HEK293 (cell line): ENCODE results near the gene GAL3ST1.

Source experiments
- BCL11A ChIP-seq: fragments of 450-650 bp; formaldehyde crosslinking; IDR thresholded peaks from 2 replicates; pipeline ENCODE4 v1.5.1; 2016; ENCODE audit warnings: low read depth, missing biosample characterization, missing genetic modification characterization
- FEZF1 ChIP-seq: fragments of 450-650 bp; formaldehyde crosslinking; IDR thresholded peaks from 2 replicates; pipeline ENCODE4 v1.5.1; 2016; ENCODE audit warnings: missing biosample characterization, missing genetic modification characterization
- HOXD13 ChIP-seq: sonication (generic); formaldehyde crosslinking; IDR thresholded peaks from 2 replicates; pipeline ENCODE4 v1.8.0; 2022; ENCODE audit warnings: missing genetic modification reagents, borderline replicate concordance
- MEIS1 ChIP-seq: sonication (generic); formaldehyde crosslinking; IDR thresholded peaks from 2 replicates; pipeline ENCODE4 v1.8.1; 2022; ENCODE audit warnings: missing genetic modification reagents, mild to moderate bottlenecking, borderline replicate concordance
- MZF1 ChIP-seq: fragments of 450-650 bp; formaldehyde crosslinking; IDR thresholded peaks from 2 replicates; pipeline ENCODE4 v1.5.1; 2017; ENCODE audit warnings: missing biosample characterization, missing genetic modification characterization, borderline replicate concordance
- PRDM1 ChIP-seq: fragments of 450-650 bp; formaldehyde crosslinking; IDR thresholded peaks from 2 replicates; pipeline ENCODE4; 2016; ENCODE audit warnings: missing biosample characterization, missing genetic modification characterization
- RBAK ChIP-seq: fragments of 450-650 bp; formaldehyde crosslinking; IDR thresholded peaks from 2 replicates; pipeline ENCODE4 v1.5.1; 2016; ENCODE audit warnings: missing biosample characterization, missing genetic modification characterization
- TRIM28 ChIP-seq: IDR thresholded peaks from 2 replicates; pipeline ENCODE4 v1.6.1; 2011; ENCODE audit warnings: low read length, control low read depth, borderline replicate concordance
- ZBTB1 ChIP-seq: fragments of 450-650 bp; formaldehyde crosslinking; IDR thresholded peaks from 2 replicates; pipeline ENCODE4 v1.5.1; 2016; ENCODE audit warnings: missing biosample characterization, missing genetic modification characterization
- ZBTB17 ChIP-seq: fragments of 450-650 bp; formaldehyde crosslinking; IDR thresholded peaks from 2 replicates; pipeline ENCODE4 v1.5.1; 2016; ENCODE audit warnings: missing biosample characterization, missing genetic modification characterization
- ZBTB48 ChIP-seq: fragments of 450-650 bp; formaldehyde crosslinking; IDR thresholded peaks from 2 replicates; pipeline ENCODE4 v1.5.1; 2016; ENCODE audit warnings: missing biosample characterization, missing genetic modification characterization
- ZEB2 ChIP-seq: fragments of 450-650 bp; formaldehyde crosslinking; IDR thresholded peaks from 2 replicates; pipeline ENCODE4 v1.5.1; 2016; ENCODE audit warnings: missing biosample characterization, missing genetic modification characterization
- ZFHX2 ChIP-seq: fragments of 450-650 bp; formaldehyde crosslinking; conservative IDR thresholded peaks from 2 replicates; pipeline ENCODE4 v1.5.1; 2016; ENCODE audit warnings: missing biosample characterization, missing genetic modification characterization
- ZNF121 ChIP-seq: fragments of 450-650 bp; formaldehyde crosslinking; IDR thresholded peaks from 2 replicates; pipeline ENCODE4 v1.5.1; 2016; ENCODE audit warnings: missing biosample characterization, missing genetic modification characterization
- ZNF2 ChIP-seq: fragments of 450-650 bp; formaldehyde crosslinking; IDR thresholded peaks from 2 replicates; pipeline ENCODE4 v1.5.1; 2016; ENCODE audit warnings: missing biosample characterization, missing genetic modification characterization
- ZNF221 ChIP-seq: fragments of 450-650 bp; formaldehyde crosslinking; IDR thresholded peaks from 2 replicates; pipeline ENCODE4 v1.5.1; 2017; ENCODE audit warnings: missing biosample characterization, missing genetic modification characterization, borderline replicate concordance
- ZNF239 ChIP-seq: fragments of 450-650 bp; formaldehyde crosslinking; IDR thresholded peaks from 2 replicates; pipeline ENCODE4 v1.5.1; 2016; ENCODE audit warnings: missing biosample characterization, missing genetic modification characterization
- ZNF335 ChIP-seq: fragments of 450-650 bp; formaldehyde crosslinking; conservative IDR thresholded peaks from 2 replicates; pipeline ENCODE4 v1.5.1; 2016; ENCODE audit warnings: missing biosample characterization, missing genetic modification characterization
- ZNF350 ChIP-seq: fragments of 450-650 bp; formaldehyde crosslinking; IDR thresholded peaks from 2 replicates; pipeline ENCODE4 v1.5.0; 2017; ENCODE audit warnings: missing biosample characterization, mild to moderate bottlenecking, missing genetic modification characterization
- ZNF37A ChIP-seq: fragments of 450-650 bp; IDR thresholded peaks from 2 replicates; pipeline ENCODE4 v1.5.1; 2018; ENCODE audit warnings: missing biosample characterization, missing genetic modification characterization
- ZNF416 ChIP-seq: fragments of 450-650 bp; formaldehyde crosslinking; IDR thresholded peaks from 2 replicates; pipeline ENCODE4 v1.5.1; 2016; ENCODE audit warnings: missing biosample characterization, missing genetic modification characterization
- ZNF544 ChIP-seq: fragments of 450-650 bp; formaldehyde crosslinking; IDR thresholded peaks from 2 replicates; pipeline ENCODE4 v1.5.0; 2017; ENCODE audit warnings: missing biosample characterization, missing genetic modification characterization
- ZNF571 ChIP-seq: fragments of 450-650 bp; formaldehyde crosslinking; IDR thresholded peaks from 2 replicates; pipeline ENCODE4 v1.5.0; 2017; ENCODE audit warnings: missing biosample characterization, missing genetic modification characterization
- ZNF610 ChIP-seq: fragments of 450-650 bp; formaldehyde crosslinking; IDR thresholded peaks from 2 replicates; pipeline ENCODE4 v1.5.1; 2016; ENCODE audit warnings: missing biosample characterization, missing genetic modification characterization, borderline replicate concordance
- ZNF629 ChIP-seq: fragments of 450-650 bp; formaldehyde crosslinking; IDR thresholded peaks from 2 replicates; pipeline ENCODE4 v1.5.1; 2017; ENCODE audit warnings: missing biosample characterization, missing genetic modification characterization
- ZNF830 ChIP-seq: fragments of 450-650 bp; IDR thresholded peaks from 2 replicates; pipeline ENCODE4 v1.5.0; 2018; ENCODE audit warnings: missing biosample characterization, missing genetic modification characterization, low read depth, mild to moderate bottlenecking, moderate library complexity
- ZNF837 ChIP-seq: fragments of 450-650 bp; formaldehyde crosslinking; IDR thresholded peaks from 2 replicates; pipeline ENCODE4 v1.5.1; 2016; ENCODE audit warnings: missing biosample characterization, missing genetic modification characterization
- ZSCAN23 ChIP-seq: fragments of 450-650 bp; formaldehyde crosslinking; IDR thresholded peaks from 2 replicates; pipeline ENCODE4 v1.5.1; 2016; ENCODE audit warnings: missing biosample characterization, missing genetic modification characterization
- ZSCAN30 ChIP-seq: fragments of 450-650 bp; IDR thresholded peaks from 2 replicates; pipeline ENCODE4 v1.5.1; 2018; ENCODE audit warnings: missing biosample characterization, mild to moderate bottlenecking, missing genetic modification characterization, moderate library complexity
- ZXDB ChIP-seq: fragments of 450-650 bp; formaldehyde crosslinking; IDR thresholded peaks from 2 replicates; pipeline ENCODE4 v1.5.1; 2016; ENCODE audit warnings: missing biosample characterization, missing genetic modification characterization
- TF ChIP-seq, protein P1 (sequence below): fragments of 450-650 bp; formaldehyde crosslinking; IDR thresholded peaks from 2 replicates; pipeline ENCODE4 v1.5.1; 2016; ENCODE audit warnings: missing biosample characterization, missing genetic modification characterization
- TF ChIP-seq, protein P2 (sequence below): fragments of 450-650 bp; formaldehyde crosslinking; IDR thresholded peaks from 2 replicates; pipeline ENCODE4 v1.5.1; 2017; ENCODE audit warnings: missing biosample characterization, missing genetic modification characterization
- TF ChIP-seq, protein P3 (sequence below): fragments of 450-650 bp; formaldehyde crosslinking; IDR thresholded peaks from 2 replicates; pipeline ENCODE4 v1.5.1; 2016; ENCODE audit warnings: missing biosample characterization, missing genetic modification characterization
- TF ChIP-seq, protein P4 (sequence below): fragments of 450-650 bp; formaldehyde crosslinking; IDR thresholded peaks from 2 replicates; pipeline ENCODE4 v1.5.1; 2016; ENCODE audit warnings: missing biosample characterization, missing genetic modification characterization
- TF ChIP-seq, protein P5 (sequence below): fragments of 450-650 bp; formaldehyde crosslinking; IDR thresholded peaks from 2 replicates; pipeline ENCODE4 v1.5.1; 2016; ENCODE audit warnings: missing biosample characterization, missing genetic modification characterization

The GAL3ST1 gene

DNA sequence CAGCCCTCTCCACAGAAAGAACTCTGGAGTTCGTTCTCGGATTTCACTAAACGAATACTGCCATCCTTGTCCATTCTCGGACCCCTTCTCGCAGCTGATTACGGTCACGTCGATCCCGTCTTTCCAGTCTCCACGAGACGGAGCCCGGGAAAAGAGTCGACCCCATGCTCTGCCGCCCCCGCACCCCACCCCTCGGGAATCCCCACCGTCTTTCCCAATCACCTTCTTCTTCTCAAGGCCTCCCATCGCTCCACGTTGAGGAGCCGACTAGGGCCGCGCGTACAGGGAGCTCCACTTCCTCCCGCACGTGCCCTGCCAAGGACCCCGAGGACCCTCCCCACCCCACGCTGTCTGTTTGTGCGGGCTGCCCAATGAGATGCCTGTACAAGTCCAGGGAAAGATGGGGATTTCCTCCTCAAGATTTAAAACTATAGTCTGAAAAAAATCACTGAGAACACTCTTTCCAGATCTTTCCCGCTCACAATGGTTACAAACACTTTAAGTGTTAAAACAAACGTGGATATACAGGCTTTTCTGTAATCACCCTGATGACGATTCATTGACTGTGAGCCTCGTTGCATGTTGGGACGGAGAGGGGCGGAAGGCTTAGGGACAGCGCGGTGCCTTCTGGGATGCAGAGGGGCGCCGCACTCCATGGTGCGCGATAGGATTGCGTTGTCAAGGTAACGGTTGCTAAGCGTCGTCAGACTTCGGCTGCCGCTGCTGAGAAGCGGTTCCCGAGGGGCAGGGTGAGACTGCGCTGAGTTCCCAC lies 17.3 kb upstream of the GAL3ST1 start, which contains the start of gene PES1 (continued):
- TF ChIP-seq ZBTB48 (tag by site-specific recombination) (0 out of 2 replicates have a peak, but pooled peaks have one; percentile 37), ZNF544 (tag by site-specific recombination) (no peak), ZNF571 (no peak), ZNF37A (tag by site-specific recombination) (no peak), ZNF350 (tag by site-specific recombination) (no peak), TRIM28 (no peak), RBAK (tag by site-specific recombination) (no peak), ZSCAN30 (tag by site-specific recombination) (no peak), ZSCAN23 (tag by site-specific recombination) (no peak), MEIS1 (CRISPR knock-in tag) (no peak), ZNF610 (tag by site-specific recombination) (0 out of 2 replicates have a peak, but pooled peaks have one; percentile 54), FEZF1 (tag by site-specific recombination) (no peak), ZNF837 (tag by site-specific recombination) (no peak), ZNF830 (no peak), ZNF416 (tag by site-specific recombination) (no peak), ZEB2 (tag by site-specific recombination) (0 out of 2 replicates have a peak, but pooled peaks have one; percentile 66), ZNF221 (no peak), ZNF121 (no peak), ZBTB1 (tag by site-specific recombination) (no peak), ZNF629 (peak; percentile 95), ZXDB (peak; percentile 93), ZNF2 (tag by site-specific recombination) (no peak), MZF1 (tag by site-specific recombination) (no peak), HOXD13 (CRISPR knock-in tag) (no peak), ZBTB17 (peak; percentile 89), PRDM1 (tag by site-specific recombination) (no peak), ZNF239 (tag by site-specific recombination) (no peak), ZNF335 (tag by site-specific recombination) (peak; percentile 100), BCL11A (tag by site-specific recombination) (no peak), ZFHX2 (tag by site-specific recombination) (peak; percentile 87)
- TF ChIP-seq, protein P1, sequence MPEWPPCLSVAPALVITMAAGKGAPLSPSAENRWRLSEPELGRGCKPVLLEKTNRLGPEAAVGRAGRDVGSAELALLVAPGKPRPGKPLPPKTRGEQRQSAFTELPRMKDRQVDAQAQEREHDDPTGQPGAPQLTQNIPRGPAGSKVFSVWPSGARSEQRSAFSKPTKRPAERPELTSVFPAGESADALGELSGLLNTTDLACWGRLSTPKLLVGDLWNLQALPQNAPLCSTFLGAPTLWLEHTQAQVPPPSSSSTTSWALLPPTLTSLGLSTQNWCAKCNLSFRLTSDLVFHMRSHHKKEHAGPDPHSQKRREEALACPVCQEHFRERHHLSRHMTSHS = no peak
- TF ChIP-seq, protein P2, sequence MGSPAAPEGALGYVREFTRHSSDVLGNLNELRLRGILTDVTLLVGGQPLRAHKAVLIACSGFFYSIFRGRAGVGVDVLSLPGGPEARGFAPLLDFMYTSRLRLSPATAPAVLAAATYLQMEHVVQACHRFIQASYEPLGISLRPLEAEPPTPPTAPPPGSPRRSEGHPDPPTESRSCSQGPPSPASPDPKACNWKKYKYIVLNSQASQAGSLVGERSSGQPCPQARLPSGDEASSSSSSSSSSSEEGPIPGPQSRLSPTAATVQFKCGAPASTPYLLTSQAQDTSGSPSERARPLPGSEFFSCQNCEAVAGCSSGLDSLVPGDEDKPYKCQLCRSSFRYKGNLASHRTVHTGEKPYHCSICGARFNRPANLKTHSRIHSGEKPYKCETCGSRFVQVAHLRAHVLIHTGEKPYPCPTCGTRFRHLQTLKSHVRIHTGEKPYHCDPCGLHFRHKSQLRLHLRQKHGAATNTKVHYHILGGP = no peak
- TF ChIP-seq, protein P3, sequence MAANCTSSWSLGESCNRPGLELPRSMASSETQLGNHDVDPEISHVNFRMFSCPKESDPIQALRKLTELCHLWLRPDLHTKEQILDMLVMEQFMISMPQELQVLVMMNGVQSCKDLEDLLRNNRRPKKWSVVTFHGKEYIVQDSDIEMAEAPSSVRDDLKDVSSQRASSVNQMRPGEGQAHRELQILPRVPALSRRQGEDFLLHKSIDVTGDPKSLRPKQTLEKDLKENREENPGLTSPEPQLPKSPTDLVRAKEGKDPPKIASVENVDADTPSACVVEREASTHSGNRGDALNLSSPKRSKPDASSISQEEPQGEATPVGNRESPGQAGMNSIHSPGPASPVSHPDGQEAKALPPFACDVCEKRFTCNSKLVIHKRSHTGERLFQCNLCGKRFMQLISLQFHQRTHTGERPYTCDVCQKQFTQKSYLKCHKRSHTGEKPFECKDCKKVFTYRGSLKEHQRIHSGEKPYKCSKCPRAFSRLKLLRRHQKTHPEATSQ (tag by site-specific recombination) = no peak
- TF ChIP-seq, protein P4, sequence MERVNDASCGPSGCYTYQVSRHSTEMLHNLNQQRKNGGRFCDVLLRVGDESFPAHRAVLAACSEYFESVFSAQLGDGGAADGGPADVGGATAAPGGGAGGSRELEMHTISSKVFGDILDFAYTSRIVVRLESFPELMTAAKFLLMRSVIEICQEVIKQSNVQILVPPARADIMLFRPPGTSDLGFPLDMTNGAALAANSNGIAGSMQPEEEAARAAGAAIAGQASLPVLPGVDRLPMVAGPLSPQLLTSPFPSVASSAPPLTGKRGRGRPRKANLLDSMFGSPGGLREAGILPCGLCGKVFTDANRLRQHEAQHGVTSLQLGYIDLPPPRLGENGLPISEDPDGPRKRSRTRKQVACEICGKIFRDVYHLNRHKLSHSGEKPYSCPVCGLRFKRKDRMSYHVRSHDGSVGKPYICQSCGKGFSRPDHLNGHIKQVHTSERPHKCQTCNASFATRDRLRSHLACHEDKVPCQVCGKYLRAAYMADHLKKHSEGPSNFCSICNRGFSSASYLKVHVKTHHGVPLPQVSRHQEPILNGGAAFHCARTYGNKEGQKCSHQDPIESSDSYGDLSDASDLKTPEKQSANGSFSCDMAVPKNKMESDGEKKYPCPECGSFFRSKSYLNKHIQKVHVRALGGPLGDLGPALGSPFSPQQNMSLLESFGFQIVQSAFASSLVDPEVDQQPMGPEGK (tag by site-specific recombination) = peak; percentile 41; the same call in 1 of the 2 replicates
- TF ChIP-seq, protein P5, sequence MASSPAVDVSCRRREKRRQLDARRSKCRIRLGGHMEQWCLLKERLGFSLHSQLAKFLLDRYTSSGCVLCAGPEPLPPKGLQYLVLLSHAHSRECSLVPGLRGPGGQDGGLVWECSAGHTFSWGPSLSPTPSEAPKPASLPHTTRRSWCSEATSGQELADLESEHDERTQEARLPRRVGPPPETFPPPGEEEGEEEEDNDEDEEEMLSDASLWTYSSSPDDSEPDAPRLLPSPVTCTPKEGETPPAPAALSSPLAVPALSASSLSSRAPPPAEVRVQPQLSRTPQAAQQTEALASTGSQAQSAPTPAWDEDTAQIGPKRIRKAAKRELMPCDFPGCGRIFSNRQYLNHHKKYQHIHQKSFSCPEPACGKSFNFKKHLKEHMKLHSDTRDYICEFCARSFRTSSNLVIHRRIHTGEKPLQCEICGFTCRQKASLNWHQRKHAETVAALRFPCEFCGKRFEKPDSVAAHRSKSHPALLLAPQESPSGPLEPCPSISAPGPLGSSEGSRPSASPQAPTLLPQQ (tag by site-specific recombination) = peak; percentile 64
